ENCODE measurements around the gene TWF2.
"Not testable (repeated sequence)": the region's sequence is repeated elsewhere in the genome, so short reads cannot be mapped to it uniquely, and the experiment has no call there.

TWF2 gene

GRCh38 chr3:52238761-52239701, at the start of gene TWF2:
Gene TWF2 (minus strand): TSS chr3:52239158. CDS start chr3:52239016, 142 bp downstream.
- peak; percentile 93 for DNase-seq

- no peak for DNase-seq
Measured at GRCh38 chr3:52288674-52289073, 49.7 kb upstream of the TWF2 start.

- no peak for DNase-seq
Measured at GRCh38 chr3:52286777-52287110, 47.8 kb upstream of the TWF2 start.

GRCh38 chr3:52284051-52284450, 45.1 kb upstream of the TWF2 start:
- DNase-seq, result not testable (repeated sequence)

- no peak for DNase-seq
Measured at GRCh38 chr3:52283306-52283705, 44.3 kb upstream of the TWF2 start.

- DNase-seq, result peak; percentile 79
Measured at GRCh38 chr3:52281981-52282801, 43.2 kb upstream of the TWF2 start.

- DNase-seq, result peak; percentile 72
Measured at GRCh38 chr3:52280050-52280461, 41.1 kb upstream of the TWF2 start.

- no peak for DNase-seq
Measured at GRCh38 chr3:52279596-52279995, 40.6 kb upstream of the TWF2 start.

GRCh38 chr3:52278510-52279069, 39.6 kb upstream of the TWF2 start, which contains the start of gene WDR82:
Gene WDR82 (minus strand): TSS chr3:52278649. CDS start chr3:52278361, 288 bp downstream.
- peak; percentile 98 for DNase-seq

GRCh38 chr3:52277972-52278509, 39.1 kb upstream of the TWF2 start:
- peak; percentile 75 for DNase-seq

- no peak for DNase-seq
Measured at GRCh38 chr3:52277071-52277964, 38.4 kb upstream of the TWF2 start.

GRCh38 chr3:52274781-52275180, 35.8 kb upstream of the TWF2 start:
- DNase-seq, result not testable (repeated sequence)

- DNase-seq, result no peak
Measured at GRCh38 chr3:52272831-52273230, 33.9 kb upstream of the TWF2 start.

- not testable (repeated sequence) for DNase-seq
Measured at GRCh38 chr3:52272172-52272571, 33.2 kb upstream of the TWF2 start.

- DNase-seq, result no peak
Measured at GRCh38 chr3:52270252-52270754, 31.3 kb upstream of the TWF2 start.

GRCh38 chr3:52269776-52270175, 30.8 kb upstream of the TWF2 start:
- no peak for DNase-seq

GRCh38 chr3:52268036-52268435, 29.1 kb upstream of the TWF2 start:
- DNase-seq, result no peak

GRCh38 chr3:52265387-52265786, 26.4 kb upstream of the TWF2 start:
- DNase-seq, result peak; percentile 74

GRCh38 chr3:52262447-52262846, 23.5 kb upstream of the TWF2 start:
- DNase-seq, result no peak

GRCh38 chr3:52259448-52259847, 20.5 kb upstream of the TWF2 start:
- no peak for DNase-seq

- DNase-seq, result no peak
Measured at GRCh38 chr3:52259035-52259434, 20.1 kb upstream of the TWF2 start.

- no peak for DNase-seq
Measured at GRCh38 chr3:52257911-52258310, 19.0 kb upstream of the TWF2 start.
